ENCODE data around the gene VWA2.

The VWA2 gene

DNA sequence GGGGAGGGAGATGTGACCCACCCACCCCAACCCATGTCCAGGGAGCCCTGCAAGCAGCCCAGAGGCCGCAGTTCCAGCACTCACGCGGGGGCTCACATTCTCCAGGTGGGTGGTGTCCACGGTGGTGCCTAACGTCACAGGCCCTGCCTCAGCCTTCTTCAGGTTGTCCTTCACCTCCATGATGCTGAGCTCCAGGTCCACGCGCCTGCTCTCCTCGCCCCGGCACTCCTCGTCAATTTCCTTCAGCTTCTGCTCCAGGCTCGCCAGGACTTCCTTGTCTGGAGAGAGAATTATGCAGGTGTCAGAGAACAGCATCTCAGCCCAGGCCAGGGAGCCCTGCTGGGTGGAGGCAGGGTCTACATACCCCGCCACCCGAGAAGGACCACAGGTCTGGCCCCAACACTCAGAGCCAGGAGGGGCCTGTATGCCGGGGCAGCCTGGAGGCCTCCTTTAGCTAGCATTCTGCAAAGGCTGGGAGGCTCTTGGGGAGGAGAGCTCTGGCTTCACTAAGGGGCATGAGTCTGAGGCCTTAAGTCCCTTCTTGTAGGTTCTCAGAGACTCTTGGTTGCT, 58.2 kb downstream of the VWA2 start:
- DNase-seq (ENCODE audit: low read depth in 2 of 2) = no peak

DNA sequence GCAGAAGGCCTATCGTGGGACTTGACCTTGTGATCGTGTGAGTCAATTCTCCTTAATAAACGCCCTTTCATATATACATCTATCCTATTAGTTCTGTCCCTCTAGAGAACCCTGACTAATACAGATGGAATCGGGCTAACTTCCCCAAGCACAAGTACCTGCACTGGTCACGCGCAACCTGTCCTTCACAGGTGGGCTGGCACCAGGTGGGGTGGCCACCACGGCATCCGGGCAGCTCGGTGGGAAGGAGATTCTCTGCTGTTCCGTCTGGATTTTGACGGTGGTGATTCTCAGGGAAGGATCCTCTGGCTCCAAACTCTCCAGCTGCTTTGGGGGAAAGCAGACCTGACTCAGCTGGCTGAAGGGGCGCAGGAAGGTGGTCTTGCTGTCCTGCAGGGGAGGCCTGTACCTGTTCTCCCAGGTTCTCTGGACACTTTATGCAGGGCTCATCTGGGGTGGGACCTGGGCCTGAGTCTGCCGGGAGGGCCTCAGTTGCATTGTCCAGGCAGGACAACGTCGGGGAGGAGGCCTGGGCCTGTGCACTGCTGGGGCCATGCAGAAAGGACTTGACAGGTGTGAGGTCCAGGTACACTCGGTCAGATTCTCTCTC, 61.1 kb downstream of the VWA2 start:
- no peak for DNase-seq (ENCODE audit: low read depth in 2 of 2)

DNA sequence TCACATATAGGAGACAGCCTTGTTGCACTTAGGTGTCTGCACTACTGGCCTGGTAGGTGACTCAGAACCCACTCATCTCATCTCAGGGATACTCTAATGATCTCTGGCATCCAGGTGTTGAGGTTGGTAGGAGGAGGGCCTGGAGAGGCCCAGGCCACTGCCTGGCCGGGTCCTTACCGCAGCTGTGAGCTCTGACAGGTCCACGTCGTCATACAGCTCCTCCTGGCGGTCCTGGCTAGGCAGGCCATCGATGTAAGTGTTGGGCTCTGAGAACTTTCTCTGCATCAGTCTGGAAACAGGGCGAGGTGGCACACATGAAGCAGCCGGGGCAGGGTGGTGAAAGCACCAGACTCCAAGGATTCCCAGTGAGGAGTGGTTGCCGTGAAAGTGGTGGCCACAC, 62.1 kb downstream of the VWA2 start:
- no peak for DNase-seq (ENCODE audit: low read depth in 2 of 2)

DNA sequence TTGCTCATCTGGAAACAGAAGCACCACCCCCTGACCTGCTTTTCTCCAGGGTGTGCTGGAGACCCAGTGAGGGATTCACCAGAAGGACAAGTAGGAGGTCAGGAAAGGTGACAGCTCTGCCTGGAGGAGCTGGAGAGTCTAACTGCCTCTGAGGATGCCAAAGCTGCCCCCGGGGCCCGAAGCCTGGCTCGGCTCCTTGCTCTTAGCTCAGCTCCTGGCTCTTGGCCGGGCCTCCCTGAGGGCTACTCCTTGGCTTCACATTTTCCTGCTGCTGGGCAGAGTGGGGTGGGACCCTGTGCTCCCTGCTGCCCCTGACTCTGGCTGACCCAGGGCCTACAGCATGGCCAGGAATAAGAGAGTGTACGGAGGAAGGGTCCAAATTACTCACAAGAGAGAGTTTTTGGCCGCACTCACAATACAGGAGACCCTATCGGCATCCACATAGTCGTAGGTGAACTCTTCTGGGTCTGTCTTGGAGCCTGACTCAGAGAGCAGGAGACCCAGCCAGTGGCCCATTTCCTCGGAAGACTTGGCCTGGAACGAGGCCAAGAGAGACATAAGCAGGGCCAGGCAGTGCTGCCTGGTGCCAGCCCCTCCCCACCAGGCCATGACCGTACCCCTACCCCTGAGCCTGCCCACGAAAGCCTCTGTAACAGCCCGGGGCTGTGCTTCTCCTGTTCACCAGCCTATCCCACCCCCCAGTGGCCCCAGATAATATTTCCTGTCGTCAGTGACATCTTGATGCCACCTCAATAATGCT, 63.1 kb downstream of the VWA2 start:
- DNase-seq (ENCODE audit: low read depth in 2 of 2) = no peak

DNA sequence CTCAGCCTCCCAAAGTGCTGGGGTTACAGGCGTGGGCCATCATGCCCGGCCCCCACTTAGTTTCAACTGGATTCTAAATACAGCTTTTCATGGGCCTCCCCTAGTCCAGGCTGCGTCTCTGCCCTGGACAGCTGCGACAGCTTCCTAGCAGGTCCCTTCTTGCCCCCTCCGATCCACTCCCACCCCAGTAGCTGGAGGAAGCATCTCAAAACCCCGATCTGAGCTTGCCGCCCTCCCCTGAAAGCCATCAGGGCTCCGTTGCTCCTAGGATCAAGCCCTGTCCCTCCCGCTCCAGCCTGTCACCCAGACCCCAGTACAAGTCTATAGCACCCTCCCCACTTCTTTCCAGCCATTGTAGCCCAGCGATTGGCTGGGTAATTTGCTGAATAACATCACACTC, 64.5 kb downstream of the VWA2 start:
- no peak for DNase-seq (ENCODE audit: low read depth in 2 of 2)

DNA sequence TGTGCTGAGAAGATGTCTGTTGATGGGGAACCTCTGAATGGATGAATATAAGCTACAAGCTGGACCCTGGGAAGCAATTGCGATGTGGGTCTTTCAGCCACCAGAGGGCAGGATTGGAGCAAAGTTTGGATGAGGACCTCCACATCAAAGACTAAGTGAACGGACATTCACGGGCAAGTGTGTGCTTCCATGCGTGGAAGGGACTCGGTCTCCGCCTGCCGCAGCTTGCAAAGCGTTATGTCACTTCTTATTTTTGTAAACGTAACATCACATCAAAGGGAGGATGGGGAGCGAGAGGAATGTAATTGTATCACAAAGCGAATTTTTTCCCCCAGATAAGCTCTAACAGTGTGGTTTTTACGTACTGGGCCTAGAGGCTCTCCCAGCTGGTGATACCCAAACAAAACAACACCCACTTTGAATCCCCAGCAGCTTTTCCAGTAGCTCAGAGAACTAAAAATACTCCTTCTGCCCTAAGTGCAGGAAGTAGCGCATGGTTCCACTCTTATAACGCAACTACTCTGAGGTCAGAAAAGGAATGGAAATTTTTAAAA, 65.0 kb downstream of the VWA2 start:
- DNase-seq (ENCODE audit: low read depth in 2 of 2) = peak; percentile 27 to 43

DNA sequence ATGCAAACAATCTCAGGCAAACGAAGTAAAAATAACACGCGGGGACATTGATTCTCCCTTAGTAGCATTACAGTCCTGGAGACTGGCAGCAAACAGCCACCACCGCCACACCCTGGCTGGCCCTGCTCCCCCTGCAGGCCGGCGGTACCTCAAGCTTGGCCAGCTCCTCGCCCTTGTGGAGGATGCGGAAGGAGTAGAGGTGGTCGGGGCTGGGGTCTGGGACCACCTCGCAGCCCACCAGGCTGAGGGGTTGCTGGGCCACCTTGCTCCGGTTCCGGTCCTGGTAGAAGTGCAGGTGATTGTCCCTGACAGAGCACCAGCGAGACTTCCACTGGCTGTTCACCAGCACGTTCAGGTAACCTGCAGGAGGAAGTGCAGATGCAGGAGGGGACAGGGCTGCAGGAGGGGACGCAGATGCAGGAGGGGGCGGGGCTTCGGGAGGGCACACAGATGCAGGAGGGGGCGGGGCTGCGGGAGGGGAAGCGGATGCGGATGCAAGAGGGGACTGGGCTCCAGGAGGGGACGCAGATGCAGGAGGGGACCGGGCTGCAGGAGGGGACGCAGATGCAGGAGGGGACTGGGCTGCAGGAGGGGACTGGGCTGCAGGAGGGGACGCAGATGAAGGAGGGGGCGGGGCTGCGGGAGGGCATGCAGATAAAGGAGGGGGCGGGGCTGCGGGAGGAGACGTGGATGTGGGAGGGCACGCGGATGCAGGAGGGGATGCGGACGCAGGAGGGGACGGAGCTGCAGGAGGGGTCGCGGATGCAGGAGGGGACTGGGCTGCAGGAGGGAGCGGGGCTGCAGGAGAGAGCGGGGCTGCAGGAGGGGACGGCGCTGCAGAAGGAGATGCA, 65.7 kb downstream of the VWA2 start:
- DNase-seq (ENCODE audit: low read depth in 2 of 2) = peak; percentile 15 to 39

DNA sequence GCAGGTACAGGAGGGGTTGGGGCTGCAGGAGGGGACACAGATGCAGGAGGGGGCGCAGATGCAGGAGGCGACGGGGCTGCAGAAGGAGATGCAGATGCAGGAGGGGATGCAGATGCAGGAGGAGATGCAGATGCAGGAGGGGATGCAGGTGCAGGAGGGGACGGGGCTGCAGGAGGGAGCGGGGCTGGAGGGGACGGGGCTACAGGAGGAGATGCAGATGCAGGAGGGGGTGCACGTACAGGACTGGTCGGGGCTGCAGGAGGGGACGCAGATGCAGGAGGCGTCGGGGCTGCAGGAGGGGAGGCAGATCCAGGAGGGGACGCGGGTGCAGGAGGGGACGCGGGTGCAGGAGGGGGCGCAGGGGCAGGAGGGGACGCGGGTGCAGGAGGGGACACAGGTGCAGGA, 66.5 kb downstream of the VWA2 start:
- no peak for DNase-seq (ENCODE audit: low read depth in 2 of 2)

DNA sequence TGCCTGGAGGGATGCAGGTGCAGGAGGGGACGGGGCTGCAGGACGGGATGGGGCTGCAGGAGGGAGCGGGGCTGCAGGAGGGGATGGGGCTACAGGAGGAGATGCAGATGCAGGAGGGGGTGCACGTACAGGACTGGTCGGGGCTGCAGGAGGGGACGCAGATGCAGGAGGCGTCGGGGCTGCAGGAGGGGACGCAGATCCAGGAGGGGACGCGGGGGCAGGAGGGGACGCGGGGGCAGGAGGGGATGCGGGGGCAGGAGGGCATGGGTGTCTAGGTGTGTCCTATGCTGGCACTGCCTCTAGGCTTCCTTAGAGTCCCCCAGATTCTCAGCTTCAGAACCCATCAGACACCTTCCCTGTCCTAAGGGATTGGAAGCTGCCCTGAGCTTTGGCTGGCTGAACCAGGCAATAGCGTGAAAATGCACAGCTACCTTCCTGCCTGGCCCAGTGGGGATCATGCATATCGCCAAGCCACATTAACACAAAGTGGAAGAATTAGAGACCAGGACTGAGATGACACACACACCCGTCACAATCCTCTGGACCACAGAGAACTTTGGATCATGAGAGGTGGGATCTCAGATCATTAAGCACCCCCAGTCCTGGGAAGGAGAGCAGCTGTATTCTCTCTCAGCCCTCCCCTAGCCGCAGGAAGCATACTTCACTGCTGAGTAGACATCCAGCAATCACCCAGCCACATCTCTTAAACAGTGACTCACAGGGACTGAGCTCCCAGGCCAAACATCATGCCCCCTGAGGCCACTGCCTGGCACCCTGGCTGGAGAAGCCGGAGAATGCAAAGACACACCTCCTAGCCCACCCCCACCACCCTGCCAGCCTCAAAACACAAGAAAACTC, 67.3 kb downstream of the VWA2 start:
- DNase-seq (ENCODE audit: low read depth in 2 of 2) = no peak

DNA sequence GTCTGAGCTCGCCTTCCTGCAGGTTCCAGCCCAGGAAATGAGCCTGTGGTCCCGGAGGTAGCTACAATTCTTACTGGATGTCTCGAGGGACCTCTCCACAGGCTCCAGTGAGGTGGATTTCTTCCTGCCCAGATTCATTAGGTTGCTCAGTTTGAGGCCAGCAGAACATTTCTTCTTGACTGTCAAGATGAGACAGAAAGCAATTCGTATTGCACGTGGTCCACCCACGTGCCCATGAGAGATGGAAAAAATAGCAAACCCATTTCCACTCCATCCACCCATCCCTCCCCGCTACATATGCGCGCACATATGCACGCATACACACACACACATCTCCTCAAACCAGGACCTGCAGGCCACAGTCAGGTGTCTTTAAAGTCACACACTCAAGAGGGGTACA, 68.7 kb downstream of the VWA2 start:
- no peak for DNase-seq (ENCODE audit: low read depth in 2 of 2)

DNA sequence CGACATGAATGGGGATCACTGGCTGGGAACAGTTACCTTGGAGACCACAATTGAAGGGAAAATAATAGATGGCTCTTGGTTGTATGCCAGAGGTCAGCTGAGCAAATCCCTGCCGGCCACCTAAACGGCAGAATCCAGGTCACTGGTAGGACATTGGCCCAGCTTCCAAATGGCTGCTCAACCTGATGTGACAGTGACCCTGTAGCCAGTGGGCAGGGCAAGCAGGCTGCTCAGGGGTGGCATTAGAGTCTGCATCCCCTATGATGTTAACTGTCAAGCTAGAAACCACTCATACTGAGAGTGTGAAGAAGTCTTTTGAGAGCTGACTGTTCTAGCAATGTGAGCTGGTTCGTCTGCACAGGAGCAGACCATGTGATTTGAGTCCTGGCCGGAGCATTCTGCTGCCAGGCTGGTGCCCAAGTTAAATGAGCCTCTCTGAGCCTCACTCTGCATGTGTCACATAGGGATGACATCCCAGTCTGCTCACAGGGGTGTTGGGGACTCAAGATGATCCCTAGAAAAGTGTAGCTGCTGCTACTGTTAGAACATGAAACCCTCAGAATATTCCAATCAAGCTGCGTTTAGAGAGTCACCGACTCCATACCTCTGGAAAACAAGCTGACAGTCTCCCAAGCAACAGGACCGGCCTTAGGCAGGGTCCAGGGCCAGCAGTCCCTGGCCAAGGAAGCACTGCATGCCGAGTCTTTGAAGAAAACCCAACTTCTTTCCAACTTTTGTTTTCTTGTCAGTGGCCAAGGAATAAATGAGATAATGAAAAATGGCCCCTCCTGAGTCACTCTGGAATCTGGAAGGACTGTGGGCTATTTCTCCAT, 69.7 kb downstream of the VWA2 start:
- DNase-seq (ENCODE audit: low read depth in 2 of 2) = no peak

DNA sequence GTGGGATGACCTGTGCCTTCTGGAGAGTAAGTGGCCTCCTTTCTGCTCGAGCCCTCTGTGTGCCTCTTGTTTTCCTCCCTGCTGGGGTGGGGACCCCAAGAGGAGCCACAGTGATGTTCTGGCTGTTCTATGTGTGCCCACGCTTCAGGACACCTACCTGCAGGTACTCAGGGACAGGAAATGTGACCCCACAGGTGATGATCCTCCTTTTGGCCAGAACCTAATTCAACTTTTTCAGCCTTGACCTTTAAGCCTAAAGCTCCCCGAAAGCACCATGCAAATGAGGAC, 70.3 kb downstream of the VWA2 start:
- no peak for DNase-seq (ENCODE audit: low read depth in 2 of 2)

DNA sequence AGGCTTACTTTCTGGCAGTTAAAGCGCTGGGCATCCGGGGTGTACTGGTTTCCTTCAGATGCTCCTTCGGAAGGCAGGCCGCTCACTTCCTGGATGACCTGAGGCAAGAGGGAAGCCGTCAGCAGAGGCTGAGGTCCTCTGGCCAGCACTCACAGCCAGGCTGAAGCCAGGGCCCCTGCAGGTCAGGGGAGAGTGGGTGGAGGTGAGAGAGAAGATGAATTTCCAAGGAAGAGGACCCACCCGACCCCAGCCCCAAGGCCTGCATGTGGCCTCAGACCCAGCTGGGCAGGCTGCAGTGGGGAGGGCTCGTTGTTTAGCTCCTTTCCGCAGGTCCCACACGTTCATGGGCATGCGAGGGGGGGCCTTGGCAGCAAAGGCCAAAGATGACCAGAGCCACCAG, 71.3 kb downstream of the VWA2 start:
- no peak for DNase-seq (ENCODE audit: low read depth in 2 of 2)

DNA sequence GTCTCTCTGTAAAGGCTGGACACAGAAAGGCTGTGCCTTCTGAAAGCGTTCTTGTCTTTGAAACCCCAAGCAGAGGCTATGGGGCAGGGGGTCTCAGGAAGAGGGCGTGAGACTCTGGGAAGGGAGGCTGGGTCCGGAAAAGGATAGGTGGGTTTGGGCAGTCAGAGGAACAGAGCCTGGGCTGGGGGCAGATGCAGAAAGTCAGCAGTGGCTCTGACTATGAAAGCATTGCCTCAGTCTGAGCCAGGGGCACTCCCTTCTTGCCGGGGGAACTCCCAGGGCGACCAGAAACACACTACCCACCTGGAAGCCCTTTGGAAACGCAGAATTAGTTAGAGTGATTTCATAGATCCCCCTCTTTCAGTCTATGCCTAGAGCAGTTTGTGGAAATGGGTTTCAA, 72.0 kb downstream of the VWA2 start:
- DNase-seq (ENCODE audit: low read depth in 2 of 2) = no peak

DNA sequence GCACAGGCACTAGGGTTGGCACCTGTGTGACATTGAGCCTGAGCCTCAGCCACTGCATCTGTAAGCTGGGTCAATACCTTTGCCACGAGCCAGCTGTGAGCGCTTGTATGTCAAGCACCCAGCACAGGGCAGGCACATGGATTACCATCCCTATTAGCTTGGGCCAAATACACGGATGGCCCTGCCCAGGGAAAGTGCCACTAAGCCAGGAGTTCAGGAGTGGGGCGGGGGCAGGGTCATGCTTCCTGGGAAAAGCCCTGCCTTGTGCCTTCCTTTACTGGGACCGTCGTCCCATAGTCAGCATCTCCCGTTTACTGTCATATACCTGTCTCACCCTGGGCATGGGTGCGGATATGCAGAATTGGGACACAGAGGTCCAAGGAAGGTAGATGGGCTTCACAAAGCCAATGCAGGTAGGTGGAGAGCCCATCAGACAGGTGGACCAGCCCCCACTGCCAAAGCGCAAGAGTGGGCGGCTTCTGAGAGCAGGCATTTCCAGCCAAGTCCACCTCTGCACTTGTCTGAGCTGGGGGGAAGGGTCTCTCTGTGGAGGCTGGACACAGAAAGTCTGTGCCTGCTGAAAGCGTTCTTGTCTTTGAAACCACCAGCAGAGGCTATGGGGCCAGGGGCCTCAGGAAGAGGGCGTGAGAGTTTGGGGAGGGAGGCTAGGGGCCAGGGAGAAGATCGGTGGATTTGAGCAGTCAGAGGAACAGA, 72.6 kb downstream of the VWA2 start:
- no peak for DNase-seq (ENCODE audit: low read depth in 2 of 2)

DNA sequence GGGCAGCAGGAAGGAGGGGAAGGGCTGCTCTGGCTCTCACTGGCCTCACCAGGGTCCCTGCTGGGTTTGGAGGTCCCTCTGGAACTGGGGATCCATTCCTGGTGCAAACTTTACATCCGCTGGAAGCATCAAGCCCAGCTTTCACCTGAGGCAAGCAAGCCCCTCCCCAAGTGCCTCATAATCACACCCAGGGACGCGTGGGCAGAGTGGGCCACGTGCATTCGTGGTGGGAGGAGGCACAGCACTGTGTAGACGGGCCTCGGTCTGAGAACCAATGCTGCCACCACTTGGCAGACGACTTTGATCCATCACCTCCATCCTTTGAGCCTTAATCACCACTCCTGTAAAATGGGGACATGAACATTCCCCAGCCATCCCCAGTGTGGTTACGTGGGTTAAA, 74.1 kb downstream of the VWA2 start:
- no peak for DNase-seq (ENCODE audit: low read depth in 2 of 2)

DNA sequence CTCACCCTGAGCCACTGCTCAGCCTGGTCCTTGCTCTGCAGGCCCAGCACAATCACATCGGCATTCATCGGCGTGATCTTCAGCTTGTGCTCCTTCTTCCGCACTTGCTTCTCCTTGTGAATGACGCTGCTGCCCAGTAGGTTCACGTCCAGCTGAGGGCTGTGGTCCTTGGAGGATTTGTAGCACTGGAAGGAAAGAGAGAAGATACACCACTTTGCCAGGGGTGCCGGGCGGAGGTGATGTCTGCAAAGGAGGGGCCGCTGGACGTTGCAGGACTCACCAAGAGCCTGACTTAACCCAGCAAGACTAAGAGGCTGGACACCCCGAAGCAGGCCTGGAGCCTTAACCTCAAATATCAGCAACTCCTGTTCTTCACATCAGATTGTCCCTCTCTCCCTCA, 74.8 kb downstream of the VWA2 start:
- DNase-seq (ENCODE audit: low read depth in 2 of 2) = no peak

DNA sequence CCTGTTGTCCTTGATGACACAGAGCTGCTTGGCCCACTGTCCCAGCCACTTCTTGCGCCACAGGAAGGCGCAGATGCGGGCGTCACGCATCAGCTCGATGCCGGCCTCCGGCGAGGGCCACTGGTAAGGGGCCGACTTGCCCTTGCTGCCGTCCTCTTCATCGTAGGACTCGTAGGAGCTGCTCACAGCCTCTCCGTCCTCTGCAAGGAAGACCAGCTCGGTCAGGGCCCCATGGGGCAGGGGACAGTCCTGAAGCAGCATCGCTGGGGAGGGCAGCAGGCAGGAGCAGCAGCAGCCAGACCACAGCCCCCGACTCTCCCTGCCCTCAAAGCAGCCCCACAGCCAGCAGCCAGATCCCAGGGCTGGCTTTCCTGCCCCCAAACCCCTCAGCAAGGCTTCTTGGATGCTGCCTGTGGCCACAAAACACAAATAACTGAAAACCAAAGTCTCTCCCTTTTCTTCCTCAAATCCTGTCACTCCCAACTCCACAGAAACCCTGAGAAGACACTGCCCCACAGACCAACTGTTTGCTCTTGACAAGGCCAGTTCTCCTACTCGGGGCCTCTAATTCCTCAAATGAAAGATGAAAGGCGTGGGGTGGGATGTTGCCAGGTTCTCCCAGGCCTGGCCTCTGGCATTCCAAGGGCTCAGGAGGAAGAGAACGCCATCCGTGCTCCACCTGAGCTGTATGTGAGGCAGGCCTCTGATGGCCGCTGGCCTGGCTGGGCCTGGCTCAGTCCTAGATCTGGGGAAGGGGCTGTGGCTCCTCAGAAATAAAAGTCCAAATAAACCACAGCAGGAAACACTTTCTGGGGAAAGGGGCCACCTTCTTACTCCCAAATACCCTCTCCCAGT, 76.7 kb downstream of the VWA2 start:
- no peak for DNase-seq (ENCODE audit: low read depth in 2 of 2)

DNA sequence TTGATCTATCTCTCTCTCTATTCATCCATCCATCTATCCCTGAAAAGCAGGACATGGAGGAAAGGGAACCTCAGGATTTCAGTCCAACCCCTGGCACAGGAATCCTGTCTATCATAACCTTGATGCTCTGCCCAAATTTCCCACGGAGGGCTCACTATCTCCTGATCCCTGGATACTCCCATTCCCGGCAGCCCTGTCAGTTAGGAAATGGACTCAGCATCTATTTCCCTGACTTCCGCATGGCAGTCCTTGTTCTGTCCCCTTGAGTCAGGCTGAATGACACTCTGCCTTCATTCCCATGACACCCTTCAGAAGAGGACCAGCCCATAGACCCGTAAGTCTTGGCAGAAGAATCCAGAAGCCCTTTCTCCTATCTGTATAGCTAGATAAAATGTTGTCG, 77.7 kb downstream of the VWA2 start:
- DNase-seq (ENCODE audit: low read depth in 2 of 2) = no peak
